ENCODE data around the gene COL4A4.
A peak's percentile ranks its signal among the peaks of the same experiment; 100 is the strongest.

Gene COL4A4

GRCh38 chr2:227029426-227030105, 134.4 kb downstream of the COL4A4 start:
- no peak for DNase-seq

GRCh38 chr2:227025510-227025909, 138.5 kb downstream of the COL4A4 start:
- DNase-seq, result no peak

GRCh38 chr2:227022608-227023007, 141.4 kb downstream of the COL4A4 start:
- no peak for DNase-seq

GRCh38 chr2:227020416-227020815, 143.6 kb downstream of the COL4A4 start:
- DNase-seq, result no peak

DNA sequence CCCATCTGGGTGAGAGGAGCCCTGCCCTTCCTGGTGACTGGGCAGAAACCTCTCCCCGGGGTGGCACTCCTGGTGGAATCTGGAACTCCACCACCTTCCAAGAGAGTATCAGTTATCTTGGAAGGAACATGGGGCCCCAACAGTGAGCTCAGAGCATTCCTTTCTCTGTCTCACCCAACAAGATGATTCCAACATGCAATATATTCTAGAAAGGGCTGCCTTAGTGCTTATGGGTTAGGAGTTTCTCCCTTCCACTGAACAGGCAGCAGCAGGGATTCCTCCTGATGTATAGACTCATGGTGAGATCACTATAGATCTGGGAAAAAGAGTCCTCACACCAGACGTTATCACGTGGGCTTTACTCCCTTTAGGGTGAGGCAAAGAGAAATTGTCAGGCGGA, 147.1 kb downstream of the COL4A4 start:
- no peak for DNase-seq

- no peak for DNase-seq
Measured at GRCh38 chr2:227013881-227014280, 150.1 kb downstream of the COL4A4 start.

- DNase-seq, result no peak
Measured at GRCh38 chr2:227013330-227013729, 150.7 kb downstream of the COL4A4 start.

GRCh38 chr2:227010433-227010832, 153.6 kb downstream of the COL4A4 start:
- DNase-seq, result no peak

GRCh38 chr2:227007940-227008339, 156.1 kb downstream of the COL4A4 start:
- DNase-seq, result no peak

DNA sequence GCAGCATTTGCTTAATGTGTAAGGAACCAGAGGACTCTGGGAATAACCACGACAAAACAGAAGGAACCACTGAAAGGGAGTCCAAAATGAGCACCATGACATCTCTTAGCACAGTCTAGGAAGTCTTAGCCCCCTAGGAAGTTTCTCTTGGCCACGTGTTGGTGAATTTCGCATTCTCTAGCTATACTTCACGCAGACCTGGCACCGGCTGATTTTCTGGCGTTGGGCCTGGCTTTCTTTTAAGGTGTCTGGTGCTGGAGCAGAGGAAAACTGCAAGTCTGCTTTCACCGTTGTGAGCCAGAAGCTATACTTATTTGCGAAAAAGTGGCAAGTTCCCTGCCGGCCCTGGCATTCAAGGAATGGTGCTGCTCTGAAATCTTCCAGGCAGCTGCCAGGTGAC, 156.9 kb downstream of the COL4A4 start:
- no peak for DNase-seq

DNA sequence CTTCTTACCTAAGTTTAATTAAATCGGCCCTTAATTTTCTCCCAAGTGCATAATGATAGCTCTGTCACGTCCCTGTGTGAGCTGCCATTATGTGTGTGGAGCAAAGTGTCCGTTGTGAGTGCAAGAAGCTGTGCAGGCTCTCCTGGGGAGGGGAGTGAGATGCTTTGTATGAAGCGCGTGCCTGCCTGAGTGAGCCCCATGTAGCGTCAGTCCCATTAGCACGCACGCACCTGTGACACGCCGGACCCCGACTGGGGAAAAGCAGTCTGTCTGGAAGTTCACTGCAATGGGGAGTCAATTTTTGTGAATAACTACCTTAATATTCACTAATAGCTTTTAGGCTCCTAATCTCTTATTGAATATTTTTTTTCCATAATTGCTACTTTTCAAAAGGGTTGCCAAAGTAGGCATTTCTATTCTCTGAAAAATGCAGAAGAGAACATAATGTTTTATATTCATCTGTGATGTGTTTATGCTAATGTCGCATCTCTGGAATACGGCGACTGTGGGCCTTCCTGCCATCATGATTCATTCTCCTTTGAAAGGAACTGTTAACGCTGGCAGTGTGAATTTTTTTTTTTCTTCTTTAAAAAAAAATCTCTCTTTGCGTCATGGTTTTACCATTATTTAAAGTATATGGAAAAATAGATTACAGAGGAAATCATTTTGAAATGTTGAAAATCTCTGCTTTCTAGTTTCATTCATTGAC, 157.7 kb downstream of the COL4A4 start:
- no peak for DNase-seq

DNA sequence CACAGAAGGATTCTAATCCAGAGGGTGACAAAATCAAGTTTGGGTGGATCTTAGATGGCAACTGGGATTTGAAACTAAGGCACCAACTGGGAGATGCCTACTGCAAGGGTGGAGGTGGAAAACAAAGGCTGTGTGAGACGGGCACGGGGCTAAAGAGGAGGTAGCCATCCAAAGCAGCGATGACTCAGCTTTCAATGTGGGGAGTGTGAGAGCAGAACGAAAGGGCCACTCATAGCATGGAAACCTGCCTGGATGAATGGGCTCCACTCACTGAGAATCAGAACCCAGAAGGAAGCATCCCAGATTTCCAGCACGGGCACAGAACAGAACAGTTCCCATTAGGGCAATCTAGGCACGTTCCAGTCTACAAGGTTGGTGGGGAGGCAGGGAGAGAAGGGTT, 159.5 kb downstream of the COL4A4 start:
- DNase-seq, result no peak

- DNase-seq, result no peak
Measured at GRCh38 chr2:227000123-227000522, 163.9 kb downstream of the COL4A4 start.

DNA sequence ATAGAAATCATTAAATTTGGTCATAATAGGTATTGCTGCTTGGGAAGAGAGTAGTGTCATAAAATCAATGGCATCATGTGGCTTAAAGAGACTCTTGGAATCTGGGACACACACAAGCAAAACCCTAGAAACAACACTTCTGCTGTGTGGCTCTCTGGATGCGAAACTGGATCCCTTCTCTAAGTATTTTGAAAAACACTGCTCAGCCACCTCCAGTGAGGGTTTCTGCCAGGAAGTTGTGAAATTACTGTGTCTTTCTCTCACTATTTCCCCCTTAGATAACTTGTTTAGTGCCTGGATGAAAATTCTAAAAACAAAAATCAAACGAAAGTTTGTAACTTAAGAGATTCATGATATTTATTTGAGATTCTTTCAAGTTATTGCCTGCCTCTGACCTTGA, 164.3 kb downstream of the COL4A4 start:
- DNase-seq, result no peak

DNA sequence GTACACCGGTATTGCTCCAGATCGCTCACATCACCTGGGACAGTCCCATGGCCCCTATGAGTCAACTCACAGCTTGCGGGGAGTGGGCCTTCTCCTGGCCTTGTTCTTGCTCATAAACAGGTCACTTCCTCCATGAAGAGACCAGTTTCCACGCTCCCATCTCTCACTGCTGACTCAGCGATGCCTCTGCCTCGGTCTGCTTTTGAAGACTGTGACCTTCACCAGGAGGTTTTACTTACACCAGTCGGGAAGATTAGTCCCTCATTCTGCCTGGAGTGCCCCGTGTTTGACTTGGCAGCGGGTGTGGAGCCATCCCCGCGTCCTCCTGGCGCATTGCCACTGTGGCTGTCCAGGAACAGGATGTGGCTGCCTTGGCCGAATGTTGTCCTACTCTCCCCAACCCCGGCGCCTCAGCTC, 168.4 kb downstream of the COL4A4 start:
- DNase-seq, result peak; percentile 50

DNA sequence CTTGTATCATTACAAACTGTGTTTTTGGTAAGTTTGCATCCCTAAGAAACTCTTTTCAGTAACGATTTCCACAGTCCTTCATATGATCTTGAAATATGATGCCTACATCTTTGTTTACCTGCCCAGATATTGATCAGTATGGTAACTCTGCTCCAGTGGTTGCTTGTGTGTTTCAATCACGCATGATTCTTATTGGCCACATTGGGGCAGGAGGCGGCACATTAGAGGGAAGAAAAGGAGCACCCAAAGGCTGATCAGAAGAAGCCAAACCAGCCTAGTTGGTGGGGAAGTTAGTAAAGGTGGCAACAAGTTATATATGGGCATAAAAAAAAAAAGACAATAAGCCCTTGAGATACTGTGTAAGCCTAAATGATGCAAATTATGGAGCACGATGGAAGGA, 169.2 kb downstream of the COL4A4 start:
- no peak for DNase-seq

- no peak for DNase-seq
Measured at GRCh38 chr2:226993171-226993570, 170.8 kb downstream of the COL4A4 start.

GRCh38 chr2:226991663-226992062, 172.3 kb downstream of the COL4A4 start:
- DNase-seq, result no peak

DNA sequence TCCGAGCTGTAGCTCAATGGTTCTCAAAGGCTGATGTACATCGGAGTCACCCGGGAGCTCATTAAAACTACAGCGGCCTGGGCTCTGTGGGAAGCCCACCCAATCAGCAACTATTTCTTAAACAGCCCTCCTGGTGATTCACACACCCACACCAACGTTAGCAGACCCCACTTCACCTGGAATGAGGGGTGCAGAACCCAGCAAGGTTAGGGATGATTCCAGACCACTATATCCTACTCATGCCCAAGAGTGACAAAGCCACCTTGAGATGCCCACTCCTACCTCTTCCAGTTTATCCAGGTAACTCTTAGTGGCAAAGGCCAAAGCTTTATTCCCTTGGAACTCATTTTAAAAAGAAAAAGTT, 178.4 kb downstream of the COL4A4 start:
- no peak for DNase-seq

GRCh38 chr2:226984750-226985582, 179.0 kb downstream of the COL4A4 start:
- DNase-seq, result peak; percentile 68

- DNase-seq, result no peak
Measured at GRCh38 chr2:226983895-226984749, 179.9 kb downstream of the COL4A4 start.

DNA sequence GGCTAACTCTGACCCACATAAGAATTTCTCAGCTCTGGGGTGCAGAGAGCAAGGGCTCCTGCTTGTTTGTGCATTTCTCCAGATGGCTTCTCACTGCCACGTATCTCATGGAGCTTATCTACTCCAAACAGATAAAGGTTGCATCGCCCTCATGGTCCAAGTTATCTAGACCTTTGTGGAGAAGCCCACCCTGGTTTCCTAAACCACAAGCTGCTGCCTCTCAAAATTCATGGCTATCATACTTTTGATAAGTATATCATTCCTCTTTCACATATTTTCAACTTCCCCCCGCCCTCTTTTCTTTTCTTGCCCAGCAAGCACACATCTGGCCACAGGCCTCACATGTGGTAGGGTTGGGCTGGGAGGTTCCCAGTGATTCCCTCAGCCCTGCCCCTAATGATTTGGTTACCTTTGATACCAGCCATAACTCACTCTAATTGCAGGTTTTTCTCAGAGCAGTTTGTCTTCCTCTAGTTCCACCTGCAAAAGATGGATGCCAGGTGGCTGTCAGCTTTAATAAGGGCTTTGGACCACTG, 182.1 kb downstream of the COL4A4 start:
- DNase-seq, result no peak

DNA sequence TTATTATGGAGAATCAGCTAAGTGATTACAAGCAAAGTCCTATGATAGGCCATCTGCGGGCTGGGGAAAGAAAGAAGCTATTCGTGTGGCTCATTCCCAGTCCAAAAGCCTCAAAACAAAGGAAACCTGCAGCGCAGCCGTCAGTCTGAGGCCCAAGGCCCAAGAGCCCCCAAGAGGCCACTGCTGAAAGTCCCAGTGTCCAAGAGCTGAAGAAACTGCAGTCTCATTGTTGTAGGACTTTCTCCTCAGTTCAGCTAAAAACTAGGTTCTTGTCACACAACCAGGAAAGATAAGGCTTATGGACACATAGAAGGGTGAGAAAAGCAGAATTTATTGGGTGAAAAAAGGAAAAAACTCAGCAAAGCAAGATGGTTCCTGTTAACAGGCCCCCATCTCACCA, 185.0 kb downstream of the COL4A4 start:
- DNase-seq, result no peak

Data from right forelimb (tissue), 1 donor.